SK-N-SH treated with all-trans-retinoic acid at 6 μM for 48 hours (cell line): ENCODE data around the gene GNPTAB.
A peak's percentile ranks its signal among the peaks of the same experiment; 100 is the strongest.

ENCODE experiments used
- ATAC-seq: fragments of 200-7000 bp; cut with Tn5 transposase; 3 replicates; pipeline ENCODE4 v1.9.1; 2020; ENCODE audit warnings: mild to moderate bottlenecking, moderate library complexity
- ARNTL ChIP-seq: fragments of 450-650 bp; formaldehyde crosslinking; IDR thresholded peaks from 2 replicates; pipeline ENCODE4 v1.5.0; 2020; ENCODE audit warnings: low read depth, mild to moderate bottlenecking, moderate library complexity, borderline replicate concordance
- BACH2 ChIP-seq: fragments of 250-450 bp; sonication (Bioruptor Pico); IDR thresholded peaks from 2 replicates; pipeline ENCODE4 v1.9.0; 2021; ENCODE audit warnings: mild to moderate bottlenecking, borderline replicate concordance
- CSDC2 ChIP-seq: fragments of 250-450 bp; sonication (Bioruptor Pico); IDR thresholded peaks from 2 replicates; pipeline ENCODE4 v1.5.0; 2020; ENCODE audit warnings: mild to moderate bottlenecking, moderate library complexity
- CSRNP3 ChIP-seq: fragments of 250-450 bp; sonication (Bioruptor Pico); IDR thresholded peaks from 2 replicates; pipeline ENCODE4 v1.5.1; 2021; ENCODE audit warnings: mild to moderate bottlenecking, moderate library complexity
- ESRRG ChIP-seq: fragments of 250-450 bp; sonication (Bioruptor Pico); IDR thresholded peaks from 2 replicates; pipeline ENCODE4 v1.6.1; 2021; ENCODE audit warnings: mild to moderate bottlenecking
- GLIS3 ChIP-seq: fragments of 250-450 bp; sonication (Bioruptor Pico); IDR thresholded peaks from 2 replicates; pipeline ENCODE4 v1.5.0; 2020; ENCODE audit warnings: mild to moderate bottlenecking, moderate library complexity
- ISL1 ChIP-seq: fragments of 250-450 bp; sonication (Bioruptor Pico); IDR thresholded peaks from 2 replicates; pipeline ENCODE4 v2.1.2; 2022; ENCODE audit warnings: mild to moderate bottlenecking, moderate library complexity
- OSR1 ChIP-seq: fragments of 250-450 bp; sonication (Bioruptor Pico); IDR thresholded peaks from 2 replicates; pipeline ENCODE4 v1.8.0; 2022; ENCODE audit warnings: moderate library complexity, mild to moderate bottlenecking, inconsistent platforms
- PATZ1 ChIP-seq: fragments of 250-450 bp; sonication (Bioruptor Pico); IDR thresholded peaks from 2 replicates; pipeline ENCODE4 v1.8.0; 2020; ENCODE audit warnings: mild to moderate bottlenecking, moderate library complexity, borderline replicate concordance
- POU6F1 ChIP-seq: fragments of 250-450 bp; sonication (Bioruptor Pico); IDR thresholded peaks from 2 replicates; pipeline ENCODE4 v1.8.0; 2021; ENCODE audit warnings: low read depth, mild to moderate bottlenecking, moderate library complexity, borderline replicate concordance
- PPARA ChIP-seq: fragments of 250-450 bp; sonication (Bioruptor Pico); IDR thresholded peaks from 2 replicates; pipeline ENCODE4 v1.5.0; 2020; ENCODE audit warnings: mild to moderate bottlenecking, borderline replicate concordance
- RARB ChIP-seq: fragments of 250-450 bp; sonication (Bioruptor Pico); IDR thresholded peaks from 2 replicates; pipeline ENCODE4 v1.8.0; 2021; ENCODE audit warnings: mild to moderate bottlenecking, moderate library complexity
- SNAI2 ChIP-seq: fragments of 250-450 bp; sonication (Bioruptor Pico); IDR thresholded peaks from 2 replicates; pipeline ENCODE4 v1.5.0; 2020; ENCODE audit warnings: mild to moderate bottlenecking, moderate library complexity
- TCF4 ChIP-seq: fragments of 250-450 bp; sonication (Bioruptor Pico); IDR thresholded peaks from 2 replicates; pipeline ENCODE4 v1.8.0; 2021; ENCODE audit warnings: mild to moderate bottlenecking, moderate library complexity, borderline replicate concordance
- TOX ChIP-seq: fragments of 250-450 bp; sonication (Bioruptor Pico); IDR thresholded peaks from 2 replicates; pipeline ENCODE4 v1.8.0; 2021; ENCODE audit warnings: mild to moderate bottlenecking, moderate library complexity, borderline replicate concordance
- TSHZ2 ChIP-seq: fragments of 250-450 bp; sonication (Bioruptor Pico); IDR thresholded peaks from 2 replicates; pipeline ENCODE4 v1.5.0; 2020; ENCODE audit warnings: mild to moderate bottlenecking, moderate library complexity
- ZC3H10 ChIP-seq: fragments of 250-450 bp; sonication (Bioruptor Pico); IDR thresholded peaks from 2 replicates; pipeline ENCODE4 v1.5.1; 2021; ENCODE audit warnings: mild to moderate bottlenecking, moderate library complexity
- ZFP30 ChIP-seq: fragments of 450-650 bp; formaldehyde crosslinking; IDR thresholded peaks from 2 replicates; pipeline ENCODE4 v1.5.0; 2022; ENCODE audit warnings: mild to moderate bottlenecking, moderate library complexity
- ZNF565 ChIP-seq: fragments of 450-650 bp; formaldehyde crosslinking; conservative IDR thresholded peaks from 2 replicates; pipeline ENCODE4 v1.5.0; 2020; ENCODE audit warnings: low read depth, mild to moderate bottlenecking, moderate library complexity
- ZNF70 ChIP-seq: fragments of 450-650 bp; formaldehyde crosslinking; IDR thresholded peaks from 2 replicates; pipeline ENCODE4 v1.5.0; 2020; ENCODE audit warnings: mild to moderate bottlenecking, moderate library complexity
- ZNF8 ChIP-seq: fragments of 450-650 bp; formaldehyde crosslinking; IDR thresholded peaks from 2 replicates; pipeline ENCODE4 v1.5.0; 2020; ENCODE audit warnings: mild to moderate bottlenecking, moderate library complexity

The GNPTAB gene

GRCh38 chr12:101746196-101746595, 84.6 kb downstream of the GNPTAB start:
- peak; percentile 29 for ATAC-seq
- TF ChIP-seq CSDC2 (CRISPR knock-in tag) (no peak), ZNF565 (CRISPR knock-in tag) (no peak), TSHZ2 (no peak), BACH2 (CRISPR knock-in tag) (no peak), TCF4 (no peak), TOX (CRISPR knock-in tag) (no peak), ZC3H10 (no peak), ISL1 (CRISPR knock-in tag) (no peak), ZNF70 (CRISPR knock-in tag) (no peak), PATZ1 (no peak), POU6F1 (CRISPR knock-in tag) (no peak), GLIS3 (no peak), PPARA (CRISPR knock-in tag) (no peak), OSR1 (no peak)

GRCh38 chr12:101745481-101745880, 85.3 kb downstream of the GNPTAB start:
- no peak for TF ChIP-seq PPARA (CRISPR knock-in tag)
- TF ChIP-seq TCF4, result no peak
- no peak for TF ChIP-seq ZNF565 (CRISPR knock-in tag)
- no peak for TF ChIP-seq GLIS3
- TF ChIP-seq SNAI2 (CRISPR knock-in tag), result no peak
- TF ChIP-seq ZNF8, result no peak
- no peak for TF ChIP-seq ARNTL (CRISPR knock-in tag)
- no peak for TF ChIP-seq ZFP30 (CRISPR knock-in tag)
- TF ChIP-seq ZNF70 (CRISPR knock-in tag), result no peak
- no peak for TF ChIP-seq PATZ1
- TF ChIP-seq ISL1 (CRISPR knock-in tag), result no peak
- no peak for TF ChIP-seq CSDC2 (CRISPR knock-in tag)
- no peak for TF ChIP-seq RARB (CRISPR knock-in tag)
- no peak for TF ChIP-seq OSR1
- no peak for TF ChIP-seq CSRNP3
- no peak for TF ChIP-seq TSHZ2
- no peak for TF ChIP-seq ESRRG (CRISPR knock-in tag)
- ATAC-seq, result no peak
